ENCODE measurements around the gene ALOX5.

Gene ALOX5

DNA sequence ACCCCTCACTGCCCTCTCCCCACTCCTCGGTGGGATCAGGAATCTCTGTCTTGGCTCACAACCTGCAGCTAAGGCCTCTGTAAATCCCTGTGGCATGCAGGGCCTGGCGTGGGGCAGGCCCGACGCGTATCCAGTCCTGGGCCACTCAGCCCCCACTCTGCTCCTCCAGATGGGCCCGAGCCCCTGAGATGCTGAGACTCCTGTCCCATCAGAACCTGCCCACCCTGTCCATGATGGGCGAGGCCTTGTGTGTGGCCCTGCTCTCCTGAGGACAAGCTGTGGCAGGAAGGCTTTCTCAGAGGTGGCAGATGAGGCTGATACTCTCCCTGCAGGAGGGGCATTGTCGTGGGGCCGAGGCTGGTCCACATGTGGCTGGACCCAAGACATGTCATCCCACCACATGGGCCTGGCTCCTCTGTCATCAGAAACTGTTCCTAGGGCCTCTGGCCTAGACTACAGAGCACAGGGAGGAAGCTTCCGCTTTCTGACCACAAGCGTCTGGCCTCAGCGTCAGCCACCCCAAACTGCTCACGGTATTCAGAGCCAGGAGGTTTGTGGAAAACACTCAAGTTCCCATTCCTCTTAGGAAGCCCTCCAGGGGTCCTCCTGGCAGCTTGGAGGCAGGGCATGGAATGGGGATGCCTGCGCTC is 6.0 kb downstream of the ALOX5 start:
- Histone ChIP-seq H3K79me2 (ENCODE audit: low read length) (no peaks in the 10 kb centered on the region), H2AFZ (ENCODE audit: low read length) (no peak overlapping the region), H3K36me3 (replicated peaks; ENCODE audit: insufficient read depth, low read length) (no peaks in the 10 kb centered on the region), H3K4me3 (ENCODE audit: low read length) (no peak overlapping the region), H4K20me1 (ENCODE audit: insufficient read depth, low read length) (no peaks in the 10 kb centered on the region), H3K27ac (ENCODE audit: low read length) (no peak overlapping the region), H3K9me2 (replicated peaks; ENCODE audit: insufficient read depth, low read length) (no peaks in the 10 kb centered on the region), H3K9ac (ENCODE audit: low read length) (no peak overlapping the region), H3K4me2 (ENCODE audit: low read depth, low read length) (no peak overlapping the region), H3F3A (ENCODE audit: insufficient read depth, low read length) (no peaks in the 10 kb centered on the region), H3K4me1 (ENCODE audit: low read length) (no peaks in the 10 kb centered on the region), H3K27me3 (replicated peaks; ENCODE audit: insufficient read depth, low read length) (no peaks in the 10 kb centered on the region; the same call in 1 of the 2 replicates), H3K9me3 (replicated peaks; ENCODE audit: insufficient read depth, low read length) (no peaks in the 10 kb centered on the region)
- TF ChIP-seq, protein P1, sequence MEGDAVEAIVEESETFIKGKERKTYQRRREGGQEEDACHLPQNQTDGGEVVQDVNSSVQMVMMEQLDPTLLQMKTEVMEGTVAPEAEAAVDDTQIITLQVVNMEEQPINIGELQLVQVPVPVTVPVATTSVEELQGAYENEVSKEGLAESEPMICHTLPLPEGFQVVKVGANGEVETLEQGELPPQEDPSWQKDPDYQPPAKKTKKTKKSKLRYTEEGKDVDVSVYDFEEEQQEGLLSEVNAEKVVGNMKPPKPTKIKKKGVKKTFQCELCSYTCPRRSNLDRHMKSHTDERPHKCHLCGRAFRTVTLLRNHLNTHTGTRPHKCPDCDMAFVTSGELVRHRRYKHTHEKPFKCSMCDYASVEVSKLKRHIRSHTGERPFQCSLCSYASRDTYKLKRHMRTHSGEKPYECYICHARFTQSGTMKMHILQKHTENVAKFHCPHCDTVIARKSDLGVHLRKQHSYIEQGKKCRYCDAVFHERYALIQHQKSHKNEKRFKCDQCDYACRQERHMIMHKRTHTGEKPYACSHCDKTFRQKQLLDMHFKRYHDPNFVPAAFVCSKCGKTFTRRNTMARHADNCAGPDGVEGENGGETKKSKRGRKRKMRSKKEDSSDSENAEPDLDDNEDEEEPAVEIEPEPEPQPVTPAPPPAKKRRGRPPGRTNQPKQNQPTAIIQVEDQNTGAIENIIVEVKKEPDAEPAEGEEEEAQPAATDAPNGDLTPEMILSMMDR (IDR thresholded peaks at IDR 0.05; ENCODE audit: low read length) = no peak
- TF ChIP-seq EZH2 (optimal IDR thresholded peaks at IDR 0.05; ENCODE audit: low read depth, low read length) (no peak), EZH2phosphoT487 (IDR thresholded peaks at IDR 0.05; ENCODE audit: low read length) (no peak)
- no peak for DNase-seq

DNA sequence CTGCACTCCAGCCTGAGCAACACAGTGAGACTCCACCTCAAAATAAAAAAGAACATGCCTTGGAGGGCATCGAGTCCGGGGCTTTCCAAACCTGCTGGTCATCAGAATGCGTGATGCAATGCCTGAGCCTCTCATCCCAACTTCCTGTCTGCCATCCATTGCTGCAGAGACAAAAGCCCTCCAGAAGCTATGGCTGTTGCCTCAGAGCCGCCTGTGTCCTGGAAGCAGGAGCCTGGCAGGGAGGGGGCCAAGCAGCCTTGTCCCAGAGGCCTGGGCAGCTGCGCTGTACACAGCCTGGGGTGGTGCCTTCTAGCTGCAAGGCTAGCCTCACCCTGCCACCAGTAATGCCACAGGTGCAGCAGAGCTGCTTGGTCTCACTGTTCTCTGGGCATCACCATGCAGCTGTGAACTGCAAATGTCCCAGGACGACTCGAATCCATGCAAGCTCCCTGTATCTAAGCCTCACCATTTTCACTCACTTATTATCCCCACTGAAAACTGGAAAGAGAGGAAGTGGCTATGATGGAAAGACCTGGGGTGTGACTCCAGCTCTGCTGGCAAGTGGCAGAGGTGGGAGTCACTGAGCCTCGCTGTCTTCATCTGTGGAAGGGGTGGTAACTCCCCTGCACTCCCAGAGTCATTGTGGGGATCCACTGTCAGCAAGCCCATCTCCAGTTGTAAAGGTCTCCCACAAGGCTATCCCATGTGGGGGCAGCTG is 7.0 kb downstream of the ALOX5 start:
- DNase-seq = no peak
- no peaks in the 10 kb centered on the region for H3K4me1 ChIP-seq (ENCODE audit: low read length)
- no peaks in the 10 kb centered on the region for H4K20me1 ChIP-seq (ENCODE audit: insufficient read depth, low read length)
- H3K79me2 ChIP-seq (ENCODE audit: low read length) = no peaks in the 10 kb centered on the region
- TF ChIP-seq, protein P1 (IDR thresholded peaks at IDR 0.05; ENCODE audit: low read length) = no peak
- no peak for TF ChIP-seq EZH2phosphoT487 (IDR thresholded peaks at IDR 0.05; ENCODE audit: low read length)
- TF ChIP-seq EZH2 (optimal IDR thresholded peaks at IDR 0.05; ENCODE audit: low read depth, low read length) = no peak
- H3K9ac ChIP-seq (ENCODE audit: low read length) = no peak overlapping the region
- H3K9me2 ChIP-seq (replicated peaks; ENCODE audit: insufficient read depth, low read length) = no peaks in the 10 kb centered on the region
- no peaks in the 10 kb centered on the region for H3F3A ChIP-seq (ENCODE audit: insufficient read depth, low read length)
- H3K27me3 ChIP-seq (replicated peaks; ENCODE audit: insufficient read depth, low read length) = no peaks in the 10 kb centered on the region
- no peaks in the 10 kb centered on the region for H3K36me3 ChIP-seq (replicated peaks; ENCODE audit: insufficient read depth, low read length)
- H3K27ac ChIP-seq (ENCODE audit: low read length) = no peak overlapping the region
- no peaks in the 10 kb centered on the region for H3K9me3 ChIP-seq (replicated peaks; ENCODE audit: insufficient read depth, low read length)
- no peak overlapping the region for H3K4me3 ChIP-seq (ENCODE audit: low read length)
- no peak overlapping the region for H3K4me2 ChIP-seq (ENCODE audit: low read depth, low read length)
- H2AFZ ChIP-seq (ENCODE audit: low read length) = no peak overlapping the region

DNA sequence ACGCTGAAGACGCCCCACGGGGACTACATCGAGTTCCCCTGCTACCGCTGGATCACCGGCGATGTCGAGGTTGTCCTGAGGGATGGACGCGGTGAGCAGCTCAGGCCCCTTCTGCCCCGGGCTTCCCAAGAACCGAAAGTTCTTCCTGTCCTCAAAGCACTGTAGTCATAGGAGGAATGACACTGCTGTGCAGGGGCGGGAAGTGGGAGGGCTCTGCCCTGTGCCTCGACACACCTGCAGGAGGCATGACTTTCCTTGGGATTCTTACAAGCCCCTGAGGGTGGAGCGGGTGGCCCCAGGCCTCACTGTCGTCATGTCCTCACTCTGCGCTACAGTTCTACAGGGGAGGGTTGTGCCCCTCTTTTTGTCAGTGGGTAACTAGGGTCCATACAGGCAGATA is 8.6 kb downstream of the ALOX5 start:
- Histone ChIP-seq H3K9ac (ENCODE audit: low read length) (no peak overlapping the region), H3K9me2 (replicated peaks; ENCODE audit: insufficient read depth, low read length) (no peaks in the 10 kb centered on the region), H3K4me3 (ENCODE audit: low read length) (no peak overlapping the region), H3K27me3 (replicated peaks; ENCODE audit: insufficient read depth, low read length) (no peaks in the 10 kb centered on the region), H3K36me3 (replicated peaks; ENCODE audit: insufficient read depth, low read length) (no peaks in the 10 kb centered on the region), H4K20me1 (ENCODE audit: insufficient read depth, low read length) (no peaks in the 10 kb centered on the region), H3F3A (ENCODE audit: insufficient read depth, low read length) (no peaks in the 10 kb centered on the region), H3K4me1 (ENCODE audit: low read length) (no peaks in the 10 kb centered on the region), H3K9me3 (replicated peaks; ENCODE audit: insufficient read depth, low read length) (no peaks in the 10 kb centered on the region), H3K79me2 (ENCODE audit: low read length) (no peaks in the 10 kb centered on the region), H3K4me2 (ENCODE audit: low read depth, low read length) (no peak overlapping the region), H3K27ac (ENCODE audit: low read length) (no peak overlapping the region), H2AFZ (ENCODE audit: low read length) (no peak overlapping the region)
- TF ChIP-seq EZH2 (optimal IDR thresholded peaks at IDR 0.05; ENCODE audit: low read depth, low read length) = no peak
- TF ChIP-seq, protein P1 (IDR thresholded peaks at IDR 0.05; ENCODE audit: low read length) = no peak
- DNase-seq = no peak
